Measurements from ENCODE around the gene MYO1B.

- TF ChIP-seq CTCF (conservative IDR thresholded peaks at IDR 0.05; ENCODE audit: low read depth in 2 of 2): no peak
- TF ChIP-seq POLR2AphosphoS5 (IDR thresholded peaks at IDR 0.05; ENCODE audit: low read depth): no peak
- no peak for TF ChIP-seq EZH2phosphoT487 (IDR thresholded peaks at IDR 0.05; ENCODE audit: unreplicated experiment)
These were observed 191.3 kb downstream of the MYO1B start for GRCh38 chr2:191436368-191437055.
